Hematopoietic multipotent progenitor cell treated with erythropoietin and hydrocortisone succinate and interleukin-3 and kit ligand, for 4 days (in vitro differentiated cells): ENCODE data around the gene POU2AF1.
A peak's percentile ranks its signal among the peaks of the same experiment; 100 is the strongest.
"Not testable (repeated sequence)": the region's sequence is repeated elsewhere in the genome, so short reads cannot be mapped to it uniquely, and the experiment has no call there.

ENCODE experiments used
- DNase-seq: peaks from one replicate; pipeline ENCODE4 v3.0.0-alpha.2; 2015

POU2AF1 gene

DNA sequence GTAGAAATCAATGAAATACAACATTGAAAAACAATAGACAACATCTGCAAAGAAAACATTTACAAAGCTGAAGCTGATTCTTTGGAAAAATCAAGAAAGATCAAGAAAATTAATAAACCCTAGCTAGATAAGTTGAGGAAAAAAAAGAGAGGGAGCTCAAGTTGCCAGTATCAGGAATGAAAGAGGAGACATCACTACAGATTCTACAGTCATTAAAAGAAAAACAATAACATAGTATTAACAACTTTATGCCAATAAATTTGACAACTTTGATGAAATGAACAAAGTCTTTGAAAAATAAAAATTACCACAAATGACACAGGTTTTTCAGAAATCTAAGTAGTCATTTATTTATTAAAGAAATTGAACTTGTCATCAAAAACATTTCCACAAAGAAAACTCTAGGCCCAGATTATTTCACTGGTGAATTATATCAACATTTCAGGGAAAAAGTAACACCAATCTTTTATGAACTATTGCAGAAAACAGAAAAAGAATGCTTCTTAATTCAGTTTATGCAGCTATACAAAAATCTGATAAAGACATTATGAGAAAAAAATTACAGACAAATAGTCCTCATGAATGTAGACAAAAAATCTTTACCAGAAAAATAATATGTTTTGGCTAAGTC lies 39.2 kb downstream of the POU2AF1 start:
- no peak for DNase-seq

DNA sequence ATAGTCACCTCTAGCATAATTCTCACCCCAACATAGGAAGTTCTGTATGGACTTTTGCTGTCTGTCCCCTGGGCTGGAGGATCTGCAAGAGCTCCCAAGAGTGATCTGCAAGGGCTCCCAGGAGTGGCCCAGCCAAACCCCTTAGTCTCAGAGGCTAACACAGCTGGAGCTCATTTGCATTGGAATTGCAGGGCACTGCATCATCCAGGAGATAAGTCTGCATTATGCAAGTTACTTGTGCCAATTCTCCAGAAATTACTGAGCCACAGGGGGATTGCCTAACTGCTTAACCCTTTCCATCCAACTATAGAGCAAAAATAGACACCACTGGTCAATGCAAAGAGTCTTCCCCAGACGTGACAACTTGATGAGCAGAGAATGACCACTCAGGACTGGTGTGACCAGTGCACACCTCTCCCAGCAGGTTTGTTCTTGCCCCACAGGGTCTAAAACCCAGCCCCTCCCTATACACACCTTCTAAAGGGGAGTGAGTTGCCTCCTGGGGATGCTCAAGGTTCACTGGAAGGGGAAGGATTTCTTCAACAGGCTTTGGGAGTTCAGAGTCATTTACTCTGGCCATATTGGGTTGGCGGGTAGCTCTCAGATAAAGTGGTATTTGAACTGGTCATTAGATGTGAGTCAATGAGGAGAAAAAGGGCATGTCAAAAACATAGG lies 42.4 kb downstream of the POU2AF1 start:
- DNase-seq, result no peak

DNA sequence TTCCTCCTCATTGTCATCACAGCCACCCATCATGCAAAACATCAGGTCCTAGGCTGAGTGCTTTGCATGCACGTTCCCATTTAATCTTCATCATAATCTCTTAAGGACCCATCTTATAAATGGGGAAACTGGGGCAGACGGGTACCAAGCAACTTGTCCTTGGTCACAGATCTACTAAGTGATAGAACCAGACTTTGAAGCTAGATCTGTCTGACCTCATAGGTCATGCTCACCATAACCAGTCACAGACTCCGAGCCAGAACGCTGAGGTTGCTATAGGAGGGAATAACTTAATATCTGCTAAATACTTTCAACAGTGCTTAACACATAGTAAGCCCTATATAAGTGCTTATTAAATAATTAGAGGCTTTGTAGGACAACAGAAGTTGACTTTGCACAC lies 43.0 kb downstream of the POU2AF1 start:
- DNase-seq, result no peak

DNA sequence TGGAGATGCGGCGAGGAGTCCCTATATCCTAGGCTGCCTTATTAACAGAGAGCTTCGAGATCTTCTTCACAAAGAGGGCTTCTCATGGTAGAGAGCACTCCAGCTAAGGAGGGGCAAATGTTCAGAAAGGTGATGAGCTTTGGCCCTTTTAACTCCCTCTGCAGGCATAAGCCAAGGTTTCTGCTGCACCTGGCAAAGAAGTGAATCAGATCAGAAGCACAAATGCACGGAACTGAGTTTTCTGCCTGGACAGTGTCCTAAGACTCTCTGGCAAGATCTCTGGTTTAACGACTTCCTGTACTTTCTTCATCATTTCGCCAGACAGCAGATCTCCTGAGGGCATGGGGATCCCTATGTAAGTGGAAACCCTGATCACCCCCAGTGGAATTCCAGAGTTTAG lies 43.5 kb downstream of the POU2AF1 start:
- no peak for DNase-seq

DNA sequence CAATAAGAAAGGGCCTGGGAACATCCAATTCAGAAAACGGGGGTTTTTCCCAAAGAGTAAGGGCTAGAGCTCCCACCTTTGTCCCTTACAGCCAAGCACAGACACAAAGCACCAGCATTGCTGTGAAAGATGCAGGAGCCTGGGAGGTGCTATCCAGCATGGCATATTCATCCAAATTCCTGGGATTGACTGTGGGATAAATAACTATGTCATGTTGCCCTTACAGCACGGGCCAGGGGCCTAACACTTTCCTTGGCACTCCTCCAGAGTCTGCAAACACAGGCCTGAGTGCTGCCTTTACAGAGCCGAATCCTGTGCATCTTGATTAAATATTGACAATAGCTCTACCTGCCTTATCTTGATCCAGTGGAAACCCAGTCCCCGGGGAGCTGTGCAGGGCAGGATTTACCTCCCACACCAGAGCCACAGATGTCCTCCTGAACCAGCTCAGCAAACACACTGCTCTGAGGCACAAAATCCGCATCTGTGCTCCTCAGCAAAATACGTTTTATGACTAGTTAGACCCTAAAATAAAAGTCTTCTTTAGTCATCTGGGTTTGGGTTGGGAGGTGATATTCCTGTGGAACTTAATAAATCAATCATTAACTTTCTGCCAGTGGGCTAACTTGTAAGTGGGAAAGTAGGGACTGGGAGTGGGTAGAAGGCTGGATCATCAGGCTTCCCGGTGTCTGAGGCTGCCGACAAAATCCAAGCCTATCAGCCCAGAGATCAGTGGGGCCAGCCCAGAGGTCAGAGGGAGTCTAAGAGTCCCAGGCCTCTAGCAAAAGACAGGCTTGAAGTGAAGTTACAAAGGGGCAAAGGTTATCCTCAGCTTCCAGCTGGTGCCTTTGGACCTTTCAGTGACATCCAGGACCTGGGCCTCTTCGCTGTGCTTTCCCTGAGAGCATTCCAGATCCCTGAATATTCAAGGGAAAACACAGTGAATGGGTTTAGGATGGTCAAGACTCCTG lies 44.3 kb downstream of the POU2AF1 start:
- DNase-seq, result no peak

DNA sequence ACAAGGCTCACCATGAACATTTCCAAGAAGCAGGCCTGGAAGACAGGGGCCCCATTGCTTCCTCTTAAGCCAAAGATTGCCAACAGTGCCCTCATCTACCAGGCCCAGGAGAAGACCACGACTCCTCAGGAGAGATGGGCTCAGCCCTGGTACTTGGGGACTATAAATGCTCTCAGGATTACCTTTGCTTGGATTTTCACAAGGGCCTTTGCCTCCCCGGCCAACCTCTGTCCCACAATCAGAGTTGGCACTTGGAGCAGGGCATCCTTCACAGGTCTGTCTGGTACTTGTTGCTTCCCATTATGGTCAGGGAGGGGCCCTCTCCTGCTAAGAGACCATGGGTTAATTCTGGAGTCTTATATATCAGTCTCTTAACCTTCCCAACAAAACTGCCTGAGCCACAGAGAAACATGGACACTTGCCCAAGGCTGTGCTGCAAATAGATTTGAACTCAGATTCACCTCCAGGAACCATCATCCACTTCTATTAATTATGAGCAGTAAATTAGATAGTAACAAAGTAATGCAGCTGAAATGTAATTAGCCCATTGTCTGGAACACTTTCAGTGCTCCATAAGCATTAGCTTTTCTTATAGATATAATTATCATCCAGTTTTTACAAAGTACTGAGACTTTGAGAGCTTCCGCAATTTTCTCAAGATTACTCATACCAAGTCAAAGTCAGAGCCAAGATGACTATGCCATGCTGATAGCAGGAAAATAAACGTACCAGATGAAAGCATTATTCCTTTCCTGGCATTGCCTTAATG lies 47.2 kb downstream of the POU2AF1 start:
- DNase-seq, result no peak

DNA sequence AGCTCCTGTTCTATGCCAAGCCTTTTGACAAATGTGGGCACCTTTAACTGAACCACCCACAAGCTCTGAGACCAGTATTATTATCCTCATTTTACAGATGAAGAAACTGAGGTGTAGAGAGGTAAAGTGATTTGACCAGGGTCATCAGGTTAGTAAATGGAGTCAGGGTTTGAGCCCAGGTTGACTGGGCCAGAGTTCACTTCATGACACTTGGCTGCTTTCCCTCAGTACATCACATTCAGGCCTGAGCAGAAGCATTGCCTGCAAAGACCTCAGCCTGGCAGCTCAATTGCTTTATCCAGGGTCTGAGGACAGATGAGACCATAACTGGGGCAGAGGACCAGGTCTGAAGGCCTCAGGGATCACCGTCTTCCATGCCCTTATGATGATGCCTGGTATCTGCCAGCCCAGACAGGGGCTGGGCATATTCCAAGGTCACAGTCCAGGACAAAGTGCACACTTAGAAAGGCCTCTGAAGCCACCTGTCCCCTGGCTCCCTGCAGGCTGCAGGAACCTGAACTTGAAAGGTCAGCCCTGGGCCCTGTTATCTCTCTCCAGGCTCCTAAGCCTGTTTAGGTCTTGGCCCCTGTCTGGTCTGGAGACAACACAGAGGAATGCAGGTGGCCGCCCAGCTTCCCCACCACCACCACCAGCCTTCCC lies 48.7 kb downstream of the POU2AF1 start:
- no peak for DNase-seq

DNA sequence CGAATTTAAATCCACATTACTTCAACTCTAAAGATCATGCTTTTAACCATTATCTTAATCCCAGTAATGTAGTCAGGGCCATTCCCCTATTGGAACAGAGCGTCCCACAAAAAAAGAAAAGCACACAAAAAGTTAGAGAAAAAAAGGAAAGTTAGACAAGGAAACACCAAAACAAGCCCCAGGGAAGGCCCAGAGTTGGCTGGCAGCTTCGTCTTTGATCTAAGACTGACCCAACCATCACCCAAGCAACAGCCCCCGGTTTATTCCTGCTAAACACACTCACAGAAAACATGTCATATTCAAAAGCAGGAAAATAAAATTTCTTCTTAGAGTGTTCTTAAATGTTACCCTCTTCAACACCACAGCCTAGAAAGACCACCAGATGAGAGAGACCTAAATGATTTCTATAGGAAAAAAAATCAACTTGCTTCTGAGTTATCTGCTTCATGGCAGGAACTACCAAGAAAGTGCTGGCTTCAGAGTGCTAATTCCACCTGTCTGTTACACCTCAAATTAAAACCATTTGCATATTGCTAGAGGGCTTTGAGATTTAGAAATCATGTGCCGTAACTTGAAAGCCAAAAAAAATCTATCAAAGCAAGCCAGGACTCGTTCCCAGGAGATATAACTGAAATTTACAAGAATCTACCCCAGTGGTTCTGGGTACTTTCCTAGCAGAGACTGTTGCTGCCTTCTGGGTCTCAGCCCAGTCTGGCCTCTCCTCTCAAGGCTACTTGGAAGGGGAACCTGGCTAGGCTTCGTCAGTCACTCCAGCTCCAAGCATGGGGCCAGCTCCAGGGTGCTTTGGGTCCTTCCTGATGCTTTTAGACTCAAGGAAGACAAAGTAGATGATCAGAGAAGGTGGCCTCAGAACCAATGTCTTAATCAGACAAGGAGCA lies 49.5 kb downstream of the POU2AF1 start:
- no peak for DNase-seq

DNA sequence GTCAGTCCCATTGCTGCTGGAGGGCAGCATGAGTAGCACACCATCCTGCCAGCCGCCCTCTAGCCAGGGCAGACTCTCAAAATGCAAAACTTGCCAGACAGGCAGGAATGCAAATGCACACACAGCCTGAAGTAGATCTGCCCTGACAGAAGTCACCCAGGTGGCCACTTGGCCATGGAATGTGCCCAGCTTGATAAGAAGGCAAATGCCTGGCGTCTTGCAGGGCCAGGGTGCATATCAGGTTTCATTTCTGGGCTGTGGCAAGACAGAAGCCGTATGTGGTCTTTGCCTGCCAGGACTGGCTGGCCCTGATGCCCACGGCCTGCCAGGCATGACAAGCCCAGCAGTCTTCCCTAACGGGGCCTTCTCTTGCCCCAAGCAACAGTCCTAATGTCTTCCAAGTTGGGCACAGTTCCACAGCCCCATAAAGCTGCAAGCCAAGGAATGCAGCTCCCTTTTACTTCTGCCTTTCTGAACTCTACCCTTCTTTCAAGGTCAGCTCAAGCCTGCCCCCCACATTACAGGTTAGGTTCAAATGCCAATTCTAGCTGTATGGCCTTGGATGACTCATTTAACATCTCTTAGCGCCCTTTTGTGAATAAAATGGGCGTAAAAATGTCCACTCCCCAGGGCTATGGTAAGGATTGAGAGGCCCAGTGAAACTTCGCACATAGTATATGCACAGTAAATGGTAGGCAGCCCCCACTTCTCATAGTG lies 51.0 kb downstream of the POU2AF1 start:
- peak; percentile 3 for DNase-seq

DNA sequence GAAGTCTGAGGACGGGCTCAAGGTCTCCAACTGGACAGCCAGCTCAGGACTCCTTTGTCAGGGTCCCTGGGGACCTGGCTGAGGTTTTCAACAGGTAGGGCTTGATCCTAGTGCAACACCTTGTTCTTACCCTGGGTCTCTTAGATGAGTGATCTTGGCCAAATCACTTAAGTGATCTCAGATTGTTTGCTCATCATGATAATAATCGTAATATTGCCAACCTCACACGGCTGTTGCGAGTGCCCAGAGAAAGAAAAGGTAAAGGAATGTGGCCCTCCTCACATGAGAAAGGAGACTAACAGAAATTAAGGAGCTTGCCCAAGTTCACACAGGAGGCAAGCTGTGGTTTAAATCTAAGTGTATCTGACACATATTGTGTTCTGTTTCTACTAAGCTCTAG lies 52.3 kb downstream of the POU2AF1 start:
- DNase-seq, result no peak

DNA sequence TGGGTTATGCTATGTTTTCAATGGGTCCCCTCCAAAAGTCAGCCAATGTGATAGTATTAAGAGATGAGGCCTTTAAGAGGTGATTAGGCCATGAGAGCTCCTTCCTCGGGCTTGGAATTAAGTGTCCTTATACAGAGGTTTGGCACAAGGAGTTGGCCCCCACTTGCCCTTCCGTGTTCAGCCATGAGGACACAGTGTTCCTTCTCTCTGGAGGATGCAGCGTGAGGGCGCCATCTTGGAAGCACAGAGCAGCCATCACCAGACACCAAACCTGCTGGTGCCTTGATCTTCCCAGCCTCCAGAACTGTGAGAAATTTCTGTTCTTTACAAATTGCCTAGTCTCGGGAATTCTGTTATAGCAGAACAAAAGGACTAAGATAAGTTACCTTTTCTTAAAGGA lies 53.8 kb downstream of the POU2AF1 start:
- no peak for DNase-seq

DNA sequence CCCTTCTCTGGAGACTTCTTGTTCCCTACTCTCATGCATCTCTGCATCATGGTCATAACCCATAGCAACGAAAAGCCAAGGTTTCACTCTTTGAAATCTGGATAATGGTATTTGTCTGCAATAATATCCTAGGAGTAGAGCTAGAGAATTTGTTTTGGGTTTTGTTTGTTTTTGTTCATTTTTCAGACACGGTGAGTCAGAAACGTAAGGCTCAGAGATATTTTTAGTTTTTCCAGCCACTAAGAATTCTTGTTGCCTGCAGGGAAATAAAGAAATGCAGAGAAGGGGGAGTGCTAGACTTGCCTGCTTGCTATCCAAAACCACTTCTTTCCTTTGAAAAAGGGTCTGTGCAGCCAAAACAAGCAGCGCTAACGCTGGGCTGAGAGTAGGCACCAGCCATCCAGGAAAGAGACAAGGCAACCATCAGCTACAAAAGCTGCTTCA lies 54.8 kb downstream of the POU2AF1 start:
- no peak for DNase-seq

DNA sequence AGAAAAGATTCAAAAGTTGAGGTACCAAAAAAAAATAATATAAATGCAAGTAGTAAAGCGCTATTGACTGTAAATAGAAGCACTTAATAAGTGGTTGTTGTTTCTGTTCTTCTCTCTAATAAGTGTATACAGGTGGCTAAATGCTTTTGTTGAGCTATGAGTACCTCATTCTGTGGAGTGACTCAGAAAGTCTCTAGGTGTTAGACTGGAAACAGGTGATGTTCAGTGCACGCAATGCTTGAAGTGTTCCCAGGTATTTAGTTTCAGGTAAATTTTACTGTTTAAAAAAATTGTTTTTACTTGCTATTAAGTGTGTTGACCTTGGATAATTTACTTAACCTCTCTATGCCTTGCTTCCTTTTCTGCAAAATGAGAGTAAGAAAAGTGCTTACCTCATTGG lies 56.5 kb downstream of the POU2AF1 start:
- no peak for DNase-seq

DNA sequence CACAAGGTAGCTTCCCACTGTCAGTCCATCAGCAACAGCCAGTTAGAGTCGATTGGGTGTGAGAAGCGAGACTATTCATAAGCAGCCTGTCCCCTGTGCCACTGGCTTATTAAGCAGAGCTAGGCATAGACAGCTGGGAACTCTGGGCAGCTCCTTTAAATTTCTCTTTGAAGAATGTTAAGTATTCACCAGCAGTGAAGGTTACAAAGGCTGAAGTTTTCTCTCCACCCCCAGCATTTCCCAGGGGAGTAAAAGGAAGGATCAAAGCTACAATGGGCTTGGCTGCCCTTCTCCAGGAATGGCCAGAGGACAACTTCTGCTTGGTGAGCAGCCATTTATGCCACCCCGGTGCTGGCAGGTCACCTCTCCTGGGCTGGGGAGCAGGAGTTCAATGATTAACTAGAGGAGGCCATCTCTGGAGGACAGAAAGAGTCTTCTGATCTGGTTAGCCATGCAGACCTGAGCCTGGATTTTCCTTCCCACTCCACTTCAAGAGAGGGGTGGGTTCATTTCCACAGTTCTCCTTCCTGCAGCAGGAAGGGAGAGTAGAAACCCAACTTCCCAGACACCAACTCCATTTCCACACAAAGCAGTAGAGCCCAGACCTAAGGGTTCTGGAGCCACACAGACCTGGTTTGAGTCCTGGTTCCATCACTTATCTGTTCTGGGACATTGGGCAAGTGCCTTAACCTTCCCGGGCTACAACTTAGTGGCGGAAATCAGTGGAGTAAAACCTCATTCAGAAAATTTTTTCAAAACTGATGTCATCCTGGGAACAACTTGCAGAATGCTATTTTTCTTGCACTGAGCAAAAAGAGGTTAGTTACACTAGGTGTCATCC lies 58.1 kb downstream of the POU2AF1 start:
- DNase-seq, result no peak

DNA sequence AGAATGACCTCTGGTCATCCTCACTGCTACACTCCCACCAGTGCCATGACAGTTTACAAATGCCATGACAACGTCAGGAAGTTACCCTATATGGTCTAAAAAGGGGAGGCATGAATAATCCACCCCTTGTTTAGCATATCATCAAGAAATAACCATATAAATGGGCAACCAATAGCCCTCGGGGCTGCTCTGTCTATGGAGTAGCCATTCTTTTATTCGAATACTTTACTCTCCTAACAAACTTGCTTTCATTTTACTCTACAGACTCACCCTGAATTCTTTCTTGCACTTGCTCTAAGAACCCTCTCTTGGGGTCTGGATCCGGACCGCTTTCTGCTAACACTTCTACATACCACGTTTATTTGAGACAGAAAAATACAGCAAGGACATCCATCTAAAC lies 58.9 kb downstream of the POU2AF1 start:
- DNase-seq, result not testable (repeated sequence)

DNA sequence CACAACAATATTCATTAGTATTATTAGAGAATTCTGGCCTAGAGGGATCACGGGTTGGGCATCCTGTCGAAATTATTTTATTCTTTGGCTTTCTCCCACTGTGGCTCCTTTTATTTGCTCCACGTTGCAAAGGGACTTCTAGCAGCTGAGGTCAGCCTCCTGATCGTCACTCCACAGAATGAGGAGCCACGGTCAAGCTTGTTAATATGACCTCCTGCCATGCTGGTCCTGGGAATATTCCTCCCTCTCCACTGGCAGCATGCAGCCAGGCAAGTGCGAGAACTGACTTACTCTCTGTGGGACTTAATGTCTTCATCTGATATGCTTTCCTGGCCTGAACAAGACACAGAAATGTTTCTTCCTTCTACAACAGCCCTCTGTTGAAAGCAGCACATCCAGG lies 59.8 kb downstream of the POU2AF1 start:
- no peak for DNase-seq

DNA sequence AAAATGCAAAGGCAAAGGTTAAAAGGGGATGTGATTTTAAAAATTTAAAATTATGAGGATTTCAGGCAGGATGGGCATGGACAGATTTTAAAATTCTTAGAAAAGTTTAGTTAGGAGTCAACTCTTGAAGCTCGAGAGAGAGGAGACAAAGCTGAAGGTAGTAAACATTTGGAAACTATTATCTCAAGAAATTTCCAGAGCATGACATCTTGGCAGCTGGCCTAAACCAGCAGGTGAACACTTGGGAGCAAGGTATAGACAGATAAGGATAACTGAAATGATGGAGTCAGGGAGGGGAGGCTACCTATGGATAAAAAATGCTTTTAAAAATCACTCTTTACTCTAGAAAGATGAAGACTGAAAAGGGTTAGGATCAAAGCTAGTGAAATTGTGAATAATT lies 67.0 kb downstream of the POU2AF1 start:
- no peak for DNase-seq

DNA sequence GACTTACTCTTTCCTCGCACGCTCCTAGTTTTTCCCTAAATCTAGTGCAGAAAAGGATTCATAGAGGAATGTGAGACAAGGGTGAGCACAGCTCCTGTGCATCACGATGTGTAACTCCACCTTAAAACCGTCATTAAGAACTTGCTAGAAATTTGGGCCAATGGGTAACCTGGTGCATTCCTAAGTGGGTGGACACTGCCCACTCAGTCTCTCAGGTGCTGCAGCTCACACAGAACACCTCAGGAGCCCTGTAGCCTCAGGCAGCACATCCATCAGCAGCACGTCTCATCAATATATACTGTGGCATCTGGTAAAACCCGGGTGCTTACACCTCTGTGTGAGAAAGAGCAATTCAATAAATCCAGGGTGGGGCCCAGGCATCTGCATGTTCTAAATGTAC lies 68.4 kb downstream of the POU2AF1 start:
- no peak for DNase-seq

DNA sequence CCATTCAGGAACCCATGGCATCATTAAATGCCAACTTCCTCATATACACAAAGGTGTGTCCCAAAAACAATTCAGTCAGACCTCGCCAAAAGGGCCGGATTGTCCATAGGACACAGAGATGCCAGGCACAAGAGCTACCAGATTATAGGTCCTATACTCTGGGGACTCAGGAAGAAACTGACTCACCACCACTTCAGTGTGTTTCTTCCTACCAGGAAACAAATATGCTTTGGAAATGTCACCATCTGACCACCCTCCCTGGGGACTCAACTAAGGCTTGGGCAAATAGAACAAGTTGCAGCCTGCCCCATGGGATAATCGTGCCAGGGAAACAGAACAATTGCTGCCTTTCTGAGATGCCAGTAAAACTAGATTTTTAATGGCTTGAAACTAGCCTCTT lies 69.0 kb downstream of the POU2AF1 start:
- no peak for DNase-seq
